Upper lobe of left lung (tissue), 4 donors: ENCODE data around the gene REPIN1.

Source experiments
- CTCF ChIP-seq, 6 experiments: fragments of 450-650 bp in 4 of 6; fragments of 200-600 bp in 2 of 6; sonication (generic) in 2 of 6; IDR thresholded peaks; one replicate each; pipeline ENCODE4 v1.5.1; 2016 to 2019; ENCODE audit warnings: antibody characterized with exemption in 6 of 6
- POLR2A ChIP-seq, 4 donors: fragments of 450-650 bp; IDR thresholded peaks; one replicate each; pipeline ENCODE4 v1.5.1; 2016 to 2017; ENCODE audit warnings: antibody characterized with exemption in 4 of 4, mild to moderate bottlenecking in 2 of 4

- TF ChIP-seq POLR2A (IDR thresholded peaks at IDR 0.05) (no peak), CTCF (IDR thresholded peaks at IDR 0.05) (no peak)
Measured at GRCh38 chr7:150381096-150381495, 12.5 kb downstream of the REPIN1 start.
